GM11168 (cell line): ENCODE data around the gene NCF2.
"Not testable (repeated sequence)": the region's sequence is repeated elsewhere in the genome, so short reads cannot be mapped to it uniquely, and the experiment has no call there.

Source experiments
- in situ Hi-C: fragments of 300-500 bp; cut with MboI; formaldehyde crosslinking; loops from one replicate; pipeline ENCODE4 v1.12.0; 2022; ENCODE audit warnings: low sequenced_read_pairs; ENCODE audit not compliant: unreplicated experiment

The NCF2 gene

GRCh38 chr1:183590244-183591191 lies at the start of gene NCF2:
TSS of gene NCF2 (minus strand) at chr1:183590459. CDS start at chr1:183590329, 130 bp downstream.
- in situ Hi-C loops: no loop called here

GRCh38 chr1:183638649-183639387 lies 48.6 kb upstream of the NCF2 start:
- in situ Hi-C loops: no loop called here

- in situ Hi-C loops: no loop called here
Observed at GRCh38 chr1:183636783-183637182, 46.5 kb upstream of the NCF2 start.

- in situ Hi-C loops: no loop called here
Observed at GRCh38 chr1:183636334-183636682, 46.0 kb upstream of the NCF2 start.

GRCh38 chr1:183635606-183636333 lies 45.5 kb upstream of the NCF2 start, which contains the start of gene ARPC5:
TSS of gene ARPC5 (minus strand) at chr1:183635783. CDS start at chr1:183635659, 124 bp downstream.
- in situ Hi-C loops: no loop called here

GRCh38 chr1:183635099-183635605 lies 44.9 kb upstream of the NCF2 start:
- in situ Hi-C loops: no loop called here

GRCh38 chr1:183634429-183635065 lies 44.3 kb upstream of the NCF2 start:
- in situ Hi-C loops: no loop called here

GRCh38 chr1:183633676-183634343 lies 43.6 kb upstream of the NCF2 start:
- in situ Hi-C loops: no loop called here

GRCh38 chr1:183632964-183633363 lies 42.7 kb upstream of the NCF2 start:
- in situ Hi-C loops: no loop called here

- in situ Hi-C loops: no loop called here
Observed at GRCh38 chr1:183632114-183632513, 41.9 kb upstream of the NCF2 start.

GRCh38 chr1:183630748-183631147 lies 40.5 kb upstream of the NCF2 start:
- in situ Hi-C loops: no loop called here

GRCh38 chr1:183628537-183628936 lies 38.3 kb upstream of the NCF2 start:
- in situ Hi-C loops: no loop called here

- in situ Hi-C loops: not testable (repeated sequence)
Observed at GRCh38 chr1:183626236-183626635, 36.0 kb upstream of the NCF2 start.

- in situ Hi-C loops: loop anchor here (5.0 kb wide), 1 partner anchor 151 kb away; the partner anchor contains the start of gene SMG7
Observed at GRCh38 chr1:183622884-183623785, 32.9 kb upstream of the NCF2 start.

GRCh38 chr1:183622013-183622412 lies 31.8 kb upstream of the NCF2 start:
- in situ Hi-C loops: loop anchor here (5.0 kb wide), 1 partner anchor 150 kb away; the partner anchor contains the start of gene SMG7

GRCh38 chr1:183620311-183620710 lies 30.1 kb upstream of the NCF2 start:
- in situ Hi-C loops: loop anchor here (5.0 kb wide), 1 partner anchor 148 kb away; the partner anchor contains the start of gene SMG7

- in situ Hi-C loops: loop anchor here (5.0 kb wide), 1 partner anchor 147 kb away; the partner anchor contains the start of gene SMG7
Observed at GRCh38 chr1:183619781-183620180, 29.5 kb upstream of the NCF2 start.

- in situ Hi-C loops: not testable (repeated sequence)
Observed at GRCh38 chr1:183618202-183618601, 27.9 kb upstream of the NCF2 start.
